Urinary bladder (tissue), 4 donors: ENCODE measurements around the gene RMDN3. TPM values are rescaled to one million over a fixed set of nuclear protein-coding genes. Genes with fewer than 3 reads are reported as not detected.

Source experiments
- DNase-seq: peaks from one replicate; pipeline ENCODE4 v3.0.0-alpha.2; 2015; ENCODE audit errors: extremely low spot score
- H3K27ac ChIP-seq: one replicate; pipeline ENCODE4 v1.5.1; 2013; ENCODE audit warnings: low read depth, mild to moderate bottlenecking, moderate library complexity
- H3K36me3 ChIP-seq: one replicate; pipeline ENCODE4 v1.6.1; 2013; ENCODE audit warnings: mild to moderate bottlenecking, moderate library complexity; ENCODE audit not compliant: insufficient read depth
- H3K4me1 ChIP-seq: one replicate; pipeline ENCODE4 v1.6.1; 2013; ENCODE audit warnings: mild to moderate bottlenecking, moderate library complexity; ENCODE audit not compliant: insufficient read depth
- H3K4me3 ChIP-seq: one replicate; pipeline ENCODE4 v1.5.1; 2013; ENCODE audit warnings: low read depth, low read length
- WGBS: extraction: QIAGEN DNeasy Blood & Tissue Kit; methylation state at CpG from one replicate; pipeline ENCODE4 v1.1.7; 2013; 5-methylcytosine and 5-hydroxymethylcytosine counted together
- polyA plus RNA-seq: library from polyadenylated mRNA; stranded (reverse); fragments of 200-250 nt; gene quantifications from one replicate; pipeline ENCODE4 v1.2.3, GENCODE V29; 2013
- total RNA-seq: library from RNA; depleted of rRNA; stranded (reverse); fragments of >200 nt; gene quantifications from one replicate; pipeline ENCODE4 v1.2.3, GENCODE V29; 2014
- donor health status: healthy with polysubstance abuse.
- donor health status: healthy.

The RMDN3 gene
- total RNA-seq: 13.0 TPM
- polyA plus RNA-seq: 35.2 TPM

- Histone ChIP-seq H3K4me3 (peak within 1 kb of the TSS; percentile 98), H3K36me3 (peaks cover 4% of the 10 kb centered on the region), H3K4me1 (no peaks in the 10 kb centered on the region), H3K27ac (peak within 1 kb of the TSS; percentile 82)
- peak; percentile 84 for DNase-seq
- WGBS: under 1% methylated on average over 66 of the region's 66 CpGs
Observed at GRCh38 chr15:40754883-40755811, at the start of gene RMDN3. RMDN3 (minus strand) TSS chr15:40755254; CDS start chr15:40754783, 471 bp downstream.

- Histone ChIP-seq H3K27ac (no peak overlapping the region), H3K4me1 (no peaks in the 10 kb centered on the region), H3K4me3 (no peak overlapping the region), H3K36me3 (no peaks in the 10 kb centered on the region)
- no peak for DNase-seq
- WGBS: 94% methylated on average over 1 of the region's 1 CpG
Observed at GRCh38 chr15:40803688-40804087, 48.6 kb upstream of the RMDN3 start.

GRCh38 chr15:40803076-40803475 is 48.0 kb upstream of the RMDN3 start:
- no peak for DNase-seq
- Histone ChIP-seq H3K27ac (no peak overlapping the region), H3K36me3 (no peaks in the 10 kb centered on the region), H3K4me1 (no peaks in the 10 kb centered on the region), H3K4me3 (no peak overlapping the region)
- WGBS: 93% methylated on average over 2 of the region's 2 CpGs

- Histone ChIP-seq H3K36me3 (no peaks in the 10 kb centered on the region), H3K4me1 (no peaks in the 10 kb centered on the region), H3K4me3 (no peak overlapping the region), H3K27ac (no peak overlapping the region)
- DNase-seq: no peak
- WGBS: 91% methylated on average over 3 of the region's 3 CpGs
Observed at GRCh38 chr15:40799523-40799922, 44.5 kb upstream of the RMDN3 start.

- 96% methylated on average over 5 of the region's 5 CpGs for WGBS
Observed at GRCh38 chr15:40796512-40796911, 41.5 kb upstream of the RMDN3 start.

GRCh38 chr15:40796041-40796440 is 41.0 kb upstream of the RMDN3 start:
- H3K27ac ChIP-seq: no peak overlapping the region
- no peak for DNase-seq
- no peaks in the 10 kb centered on the region for H3K4me1 ChIP-seq
- no peak overlapping the region for H3K4me3 ChIP-seq
- 71% methylated on average over 2 of the region's 2 CpGs for WGBS
- no peaks in the 10 kb centered on the region for H3K36me3 ChIP-seq

More at GRCh38 chr15:40796512-40796911, 41.5 kb upstream of the RMDN3 start:
- Histone ChIP-seq H3K4me3 (no peak overlapping the region), H3K4me1 (no peaks in the 10 kb centered on the region), H3K36me3 (no peaks in the 10 kb centered on the region), H3K27ac (no peak overlapping the region)
- DNase-seq: no peak

GRCh38 chr15:40793216-40793989 is 38.3 kb upstream of the RMDN3 start:
- Histone ChIP-seq H3K27ac (no peak overlapping the region), H3K4me1 (peaks cover 6% of the 10 kb centered on the region), H3K4me3 (no peak overlapping the region), H3K36me3 (no peaks in the 10 kb centered on the region)
- no peak for DNase-seq
- WGBS: 76% methylated on average over 9 of the region's 9 CpGs

GRCh38 chr15:40792394-40792793 is 37.3 kb upstream of the RMDN3 start:
- Histone ChIP-seq H3K36me3 (no peaks in the 10 kb centered on the region), H3K27ac (no peak overlapping the region), H3K4me1 (peaks cover 6% of the 10 kb centered on the region), H3K4me3 (no peak overlapping the region)
- DNase-seq: no peak
- 80% methylated on average over 3 of the region's 3 CpGs for WGBS

- no peak for DNase-seq
- Histone ChIP-seq H3K4me1 (peaks cover 7% of the 10 kb centered on the region), H3K4me3 (no peak overlapping the region), H3K36me3 (no peaks in the 10 kb centered on the region), H3K27ac (no peak overlapping the region)
- WGBS: 62% methylated on average over 3 of the region's 3 CpGs
Observed at GRCh38 chr15:40790718-40791117, 35.7 kb upstream of the RMDN3 start.

GRCh38 chr15:40789999-40790398 is 34.9 kb upstream of the RMDN3 start:
- Histone ChIP-seq H3K27ac (no peak overlapping the region), H3K4me1 (peaks cover 8% of the 10 kb centered on the region), H3K36me3 (no peaks in the 10 kb centered on the region), H3K4me3 (no peak overlapping the region)
- no peak for DNase-seq
- WGBS: 95% methylated on average over 8 of the region's 8 CpGs

- Histone ChIP-seq H3K4me1 (peaks cover 8% of the 10 kb centered on the region), H3K27ac (no peak overlapping the region), H3K4me3 (no peak overlapping the region), H3K36me3 (no peaks in the 10 kb centered on the region)
- DNase-seq: no peak
- 75% methylated on average over 5 of the region's 5 CpGs for WGBS
Observed at GRCh38 chr15:40789119-40789518, 34.1 kb upstream of the RMDN3 start.

- Histone ChIP-seq H3K4me3 (no peak overlapping the region), H3K36me3 (no peaks in the 10 kb centered on the region), H3K4me1 (peaks cover 8% of the 10 kb centered on the region), H3K27ac (no peak overlapping the region)
- DNase-seq: no peak
- WGBS: 64% methylated on average over 6 of the region's 6 CpGs
Observed at GRCh38 chr15:40787991-40788390, 32.9 kb upstream of the RMDN3 start.

GRCh38 chr15:40787344-40787841 is 32.3 kb upstream of the RMDN3 start:
- no peak for DNase-seq

More at GRCh38 chr15:40787344-40787841, 32.3 kb upstream of the RMDN3 start:
- H3K4me3 ChIP-seq: no peak overlapping the region
- H3K36me3 ChIP-seq: no peaks in the 10 kb centered on the region
- WGBS: 52% methylated on average over 4 of the region's 4 CpGs
- peaks cover 8% of the 10 kb centered on the region for H3K4me1 ChIP-seq
- H3K27ac ChIP-seq: peak overlapping the region; percentile 73
